EH (cell line): ENCODE results near the gene MT1G.
"Not testable (repeated sequence)": the region's sequence is repeated elsewhere in the genome, so short reads cannot be mapped to it uniquely, and the experiment has no call there.

Experiments
- DNase-seq: peaks from one replicate; pipeline ENCODE4 v3.0.0-alpha.2; 2015; ENCODE audit warnings: low read depth

Gene MT1G

GRCh38 chr16:56684926-56685590 is 17.2 kb upstream of the MT1G start:
- DNase-seq = no peak

DNA sequence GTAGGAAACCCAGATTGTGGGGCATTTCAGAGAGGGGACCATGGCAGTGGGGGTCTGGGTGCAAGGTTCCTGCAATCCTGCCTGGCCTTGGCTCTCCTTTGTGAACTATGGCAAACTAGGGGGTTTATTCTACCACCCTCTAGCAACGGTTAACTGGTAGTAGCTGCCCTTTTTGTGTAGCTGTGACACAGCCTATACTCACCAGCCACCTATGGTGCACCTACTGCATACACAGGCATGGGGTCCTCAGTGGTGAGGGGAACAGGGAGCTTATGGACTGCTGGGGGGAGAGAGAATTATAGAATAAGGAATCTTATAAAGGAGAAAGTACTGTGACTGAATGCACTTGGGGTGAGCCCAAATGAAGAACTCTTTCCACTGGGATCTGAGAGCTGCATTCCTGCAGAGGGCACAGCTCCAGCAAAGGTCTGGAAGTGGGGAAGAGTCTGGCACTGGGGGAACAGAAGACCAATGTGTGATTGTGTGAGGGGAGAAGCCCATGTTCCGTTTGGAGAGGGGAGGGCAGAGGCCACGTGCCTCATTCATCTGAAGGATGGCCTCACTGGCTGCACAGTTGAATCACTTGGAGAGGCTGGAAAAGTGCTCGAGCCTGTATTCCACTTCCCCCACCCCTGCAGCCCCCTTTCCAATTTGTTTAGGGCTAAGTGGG is 16.5 kb upstream of the MT1G start:
- DNase-seq = no peak

DNA sequence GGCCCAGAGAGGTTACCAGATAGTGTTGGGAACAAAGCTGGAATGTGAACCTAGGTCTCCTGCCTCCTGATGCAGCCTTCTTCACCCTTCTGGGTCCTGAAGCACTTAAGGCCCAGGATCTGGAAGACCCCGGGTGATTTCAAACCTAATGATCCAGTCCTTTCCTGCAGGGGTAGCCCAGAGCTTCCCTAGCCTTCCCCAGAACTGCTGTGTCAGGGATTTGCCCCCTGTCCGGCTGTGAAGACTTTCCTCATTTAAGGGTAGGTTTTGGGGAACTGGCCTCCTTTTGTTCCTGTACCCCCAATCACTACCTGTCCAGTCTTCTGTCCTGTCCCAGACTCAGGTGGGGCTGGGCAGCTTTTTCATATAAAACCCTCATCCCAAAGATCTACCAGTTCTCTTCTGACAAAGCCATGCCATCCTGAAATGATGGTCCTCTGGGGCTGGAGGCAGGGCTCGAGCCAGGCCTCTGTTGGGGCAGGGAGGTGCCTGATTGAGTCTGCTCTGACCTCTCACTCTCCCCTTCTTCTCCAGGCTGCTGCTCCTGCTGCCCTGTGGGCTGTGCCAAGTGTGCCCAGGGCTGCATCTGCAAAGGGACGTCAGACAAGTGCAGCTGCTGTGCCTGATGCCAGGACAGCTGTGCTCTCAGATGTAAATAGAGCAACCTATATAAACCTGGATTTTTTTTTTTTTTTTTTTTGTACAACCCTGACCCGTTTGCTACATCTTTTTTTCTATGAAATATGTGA is 15.7 kb upstream of the MT1G start:
- no peak for DNase-seq

DNA sequence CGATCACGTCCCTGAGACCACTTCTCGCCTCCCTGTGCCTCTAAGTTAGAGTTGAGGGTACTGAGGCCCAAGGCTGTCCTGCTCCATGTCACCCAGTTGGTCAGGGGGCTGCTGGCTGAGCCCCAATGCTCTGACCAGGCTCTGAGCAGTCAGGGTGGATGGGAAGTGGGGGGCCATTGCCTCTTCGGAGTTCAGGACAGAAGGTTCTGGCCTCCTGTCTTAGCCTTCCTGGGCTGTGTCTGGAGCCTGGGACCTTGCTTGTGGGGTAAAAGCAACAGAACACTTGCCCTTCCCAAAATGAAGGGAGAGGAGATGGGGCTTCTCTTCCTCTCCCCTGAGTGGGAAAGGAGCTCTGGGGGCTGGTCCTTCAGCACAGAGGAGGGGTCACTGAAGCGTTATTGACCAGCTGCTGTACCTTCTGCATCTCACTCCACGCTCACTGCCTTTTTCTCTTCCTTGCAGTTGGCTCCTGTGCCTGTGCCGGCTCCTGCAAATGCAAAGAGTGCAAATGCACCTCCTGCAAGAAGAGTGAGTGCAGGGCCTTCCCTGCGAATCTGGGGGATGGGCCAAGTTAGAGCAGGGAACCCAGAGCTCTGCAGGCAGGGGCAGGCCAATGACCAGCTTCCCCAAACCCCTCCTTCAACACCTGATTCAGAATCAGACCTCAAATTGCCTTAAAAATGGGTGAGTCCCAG is 15.0 kb upstream of the MT1G start:
- no peak for DNase-seq

DNA sequence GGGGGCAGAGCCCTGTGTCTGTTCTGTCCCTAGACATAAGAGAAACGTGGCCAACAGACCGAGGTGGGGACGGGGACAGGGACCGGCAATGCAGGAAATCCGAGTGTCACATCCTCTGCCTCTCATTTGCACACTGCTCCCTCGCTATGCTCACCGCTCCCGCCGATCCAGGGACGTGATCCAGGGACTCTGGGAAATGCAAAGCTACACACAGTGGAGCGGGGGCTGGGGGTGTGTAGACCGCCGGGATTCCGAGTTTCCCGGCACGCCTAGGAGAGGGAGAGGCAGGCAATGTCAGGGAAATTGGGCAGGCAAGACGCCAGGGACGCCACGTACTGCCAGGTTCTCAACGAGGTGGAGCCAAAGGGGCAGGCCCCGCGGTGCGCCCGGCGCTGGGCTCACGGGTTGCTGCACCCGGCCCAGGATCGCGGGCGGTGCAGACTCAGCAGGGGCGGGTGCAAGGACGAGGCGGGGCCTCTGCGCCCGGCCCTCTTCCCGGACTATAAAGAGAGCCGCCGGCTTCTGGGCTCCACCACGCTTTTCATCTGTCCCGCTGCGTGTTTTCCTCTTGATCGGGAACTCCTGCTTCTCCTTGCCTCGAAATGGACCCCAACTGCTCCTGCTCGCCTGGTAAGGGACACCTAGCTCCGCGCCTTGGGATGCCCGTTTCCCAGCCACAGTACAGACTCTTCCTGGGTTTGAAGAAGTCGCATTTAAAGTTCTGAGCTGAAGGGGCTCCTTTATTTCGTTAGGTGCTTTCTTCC is 14.3 kb upstream of the MT1G start, which contains the start of gene MT1X:
Gene MT1X (plus strand): TSS at position 532 of the 764 bp plus-strand sequence. CDS start 71 bp downstream, at position 603.
- peak; percentile 91 for DNase-seq

- DNase-seq = no peak
These were observed 12.0 kb upstream of the MT1G start for GRCh38 chr16:56679818-56680217.

- no peak for DNase-seq
These were observed 11.3 kb upstream of the MT1G start for GRCh38 chr16:56679078-56679730.

DNA sequence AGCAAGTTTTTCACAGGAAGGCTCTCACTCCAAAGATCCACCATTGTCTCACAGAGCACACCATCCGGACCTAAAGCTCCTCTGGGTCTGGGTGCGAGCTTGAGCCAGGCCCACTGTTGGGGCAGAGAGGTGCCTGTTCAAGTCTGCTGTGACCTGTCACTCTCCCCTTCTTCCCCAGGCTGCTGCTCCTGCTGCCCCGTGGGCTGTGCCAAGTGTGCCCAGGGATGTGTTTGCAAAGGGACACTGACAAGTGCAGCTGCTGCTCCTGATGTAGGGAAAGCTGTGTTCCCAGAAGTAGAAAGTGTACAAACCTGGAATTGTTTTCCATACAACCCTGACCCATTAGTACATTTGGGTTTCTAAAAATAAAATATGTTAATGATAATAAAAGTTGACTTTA is 9.6 kb upstream of the MT1G start:
- no peak for DNase-seq

DNA sequence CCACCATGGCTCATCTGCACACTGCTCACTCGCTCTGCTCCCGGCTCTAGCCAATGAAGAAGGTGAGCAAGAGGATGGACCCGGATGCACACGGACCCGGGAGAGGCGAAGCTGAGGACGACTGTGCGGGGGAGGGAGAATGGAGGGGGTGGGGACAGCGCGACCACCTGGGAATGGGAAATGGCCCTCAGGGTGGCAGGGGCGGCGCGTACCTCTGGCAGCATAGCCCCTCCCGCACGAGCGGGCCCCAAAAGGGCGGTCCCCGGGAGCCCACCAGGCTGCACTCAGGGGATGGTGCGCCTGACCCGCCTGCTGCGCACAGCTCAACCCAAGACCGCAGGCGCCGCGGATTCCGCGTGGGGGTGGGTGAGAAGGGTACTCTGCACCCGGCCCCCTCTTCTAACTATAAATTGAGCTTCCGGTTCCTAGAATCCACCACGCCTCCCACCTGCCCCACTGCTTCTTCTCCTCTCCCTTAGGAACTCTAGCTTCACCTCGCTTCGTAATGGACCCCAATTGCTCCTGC is 7.9 kb upstream of the MT1G start:
- DNase-seq = no peak

GRCh38 chr16:56674570-56674969 is 6.7 kb upstream of the MT1G start:
- DNase-seq = not testable (repeated sequence)

- peak; percentile 41 for DNase-seq
These were observed 6.1 kb upstream of the MT1G start for GRCh38 chr16:56673921-56674320.

- no peak for DNase-seq
These were observed 5.1 kb upstream of the MT1G start for GRCh38 chr16:56672761-56673536.

GRCh38 chr16:56672171-56672570 is 4.3 kb upstream of the MT1G start:
- DNase-seq = not testable (repeated sequence)

- not testable (repeated sequence) for DNase-seq
These were observed 3.8 kb upstream of the MT1G start for GRCh38 chr16:56671691-56672090.

DNA sequence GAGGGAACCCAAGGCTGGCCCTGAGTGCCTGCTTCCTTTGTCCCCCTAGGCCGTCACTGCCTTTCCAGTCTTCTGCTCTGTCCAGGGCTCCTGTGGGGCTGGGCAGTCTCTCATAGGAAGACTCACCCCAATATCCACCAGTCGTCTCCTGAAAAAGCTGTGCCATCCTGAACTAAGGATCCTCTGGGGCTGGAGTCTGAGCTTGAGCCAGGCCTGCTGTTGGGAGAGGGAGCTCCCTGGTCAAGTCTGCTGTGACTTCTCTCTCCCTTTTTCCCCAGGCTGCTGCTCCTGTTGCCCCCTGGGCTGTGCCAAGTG is 2.7 kb upstream of the MT1G start:
- no peak for DNase-seq

GRCh38 chr16:56669840-56670619 is 2.2 kb upstream of the MT1G start:
- DNase-seq = no peak

DNA sequence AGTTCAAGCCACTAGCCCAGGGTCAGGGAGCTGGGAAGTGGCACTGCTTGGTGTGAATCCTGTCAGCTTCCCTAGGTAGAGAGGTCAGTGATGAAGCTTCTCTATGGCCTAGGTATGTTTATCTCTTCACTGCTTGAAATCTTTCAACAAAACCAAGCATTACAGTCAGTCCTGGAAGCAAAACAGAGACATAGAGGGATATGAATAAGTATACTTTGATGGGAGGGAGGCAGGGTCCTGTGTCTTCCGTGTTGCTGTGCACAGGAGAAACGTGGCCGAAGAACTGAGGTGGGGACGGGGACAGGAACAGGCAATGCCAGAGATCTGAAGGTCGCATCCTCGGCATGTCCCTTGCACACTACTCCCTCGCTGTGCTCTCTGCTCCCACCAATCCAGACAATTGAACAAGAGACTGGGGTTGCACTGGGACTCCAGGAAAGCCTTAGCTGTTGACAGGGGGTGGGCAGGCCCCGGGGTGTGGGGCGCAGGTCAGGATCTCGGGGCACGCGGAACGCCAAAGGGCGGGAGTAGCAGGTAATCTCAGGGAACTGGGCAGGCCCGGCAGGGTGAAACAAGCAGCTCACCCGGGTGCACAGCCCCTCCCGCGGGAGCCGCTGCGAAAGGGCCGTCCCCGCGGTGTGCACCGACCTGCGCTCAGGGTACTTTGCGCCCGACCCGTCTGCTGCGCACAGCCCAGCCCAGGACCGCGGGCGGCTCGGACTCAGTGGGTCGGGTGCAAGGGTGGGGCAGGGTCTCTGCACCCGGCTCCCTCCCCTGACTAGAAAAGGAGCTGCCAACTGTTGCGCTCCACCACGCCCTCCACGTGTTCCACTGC is 1.4 kb upstream of the MT1G start, which contains the start of gene MT1H:
Gene MT1H (plus strand): TSS at position 810 of the 835 bp plus-strand sequence. CDS start 71 bp downstream, outside the sequence.
- no peak for DNase-seq
